H1 (cell line): ENCODE results near the gene NT5C1A. TPM values are rescaled to one million over a fixed set of nuclear protein-coding genes. Genes with fewer than 3 reads are reported as not detected.

Experiments
- EZH2 ChIP-seq: fragments of 200-600 bp; sonication (generic); IDR thresholded peaks from 2 replicates; pipeline ENCODE4 v1.7.1; 2012; ENCODE audit warnings: low read depth, mild to moderate bottlenecking, moderate library complexity, low read length, inconsistent platforms; ENCODE audit not compliant: severe bottlenecking
- GTF2F1 ChIP-seq: IDR thresholded peaks from 2 replicates; pipeline ENCODE4 v1.6.1; 2012; ENCODE audit warnings: low read depth, low read length, improper control_type of control experiment, borderline replicate concordance
- HDAC2 ChIP-seq, 2 experiments: fragments of 300-600 bp in 1 of 2; sonication (generic) in 1 of 2; IDR thresholded peaks; 2 replicates each; pipeline ENCODE4 v1.6.1; 2011 to 2012; ENCODE audit warnings: low read depth in 2 of 2, low read length in 2 of 2, mild to moderate bottlenecking in 2 of 2, moderate library complexity in 2 of 2, borderline replicate concordance in 1 of 2, inconsistent platforms in 1 of 2
- JUN ChIP-seq: IDR thresholded peaks from 2 replicates; pipeline ENCODE4 v1.6.1; 2011; ENCODE audit warnings: low read depth, mild to moderate bottlenecking, improper control_type of control experiment, low read length
- polyA plus RNA-seq, 7 experiments: library from polyadenylated mRNA; depleted of rRNA in 3 of 7; stranded (reverse) in 5 of 7; unstranded in 2 of 7; fragments of >200 nt in 5 of 7; fragments of 200-250 nt in 2 of 7; gene quantifications; 1 replicate in 5 of 7; 2 replicates in 1 of 7; 4 replicates in 1 of 7; pipeline versions ENCODE4 v1.2.1 to v1.2.3, GENCODE V29; 2011 to 2013; ENCODE audit warnings: missing spikeins in 2 of 7, mixed read lengths in 2 of 7
- total RNA-seq: library from RNA; stranded (reverse); fragmentation: NEBNext Ultra II Directional; extraction: Animal tissue kit (Norgen Biotek cat#: 25700); gene quantifications from 2 replicates; pipeline ENCODE4 v1.2.1, GENCODE V29; 2021

The NT5C1A gene
- total and polyA plus RNA-seq, 2 of the 8 experiments (the other 6 are each of a cell fraction or from before 2014, with no cell fraction given) = not detected

GRCh38 chr1:39654291-39654690 is 17.6 kb downstream of the NT5C1A start (continued):
- TF ChIP-seq EZH2 (no peak), GTF2F1 (no peak), JUN (no peak), HDAC2 (IDR thresholded peaks at IDR 0.05; ENCODE audit: borderline replicate concordance in 1 of 2, low read depth in 2 of 2, low read length in 2 of 2) (no peak)
